VCaP (cell line): ENCODE data around the gene RAE1.

Experiments used
- H3K27ac ChIP-seq: fragments of 450-650 bp; 2 replicates; pipeline ENCODE4 v1.5.1; 2017
- TF ChIP-seq, protein P1 (sequence below): fragments of 450-650 bp; conservative IDR thresholded peaks from 2 replicates; pipeline ENCODE4 v1.5.1; 2017; ENCODE audit warnings: mild to moderate bottlenecking, moderate library complexity

RAE1 gene

DNA sequence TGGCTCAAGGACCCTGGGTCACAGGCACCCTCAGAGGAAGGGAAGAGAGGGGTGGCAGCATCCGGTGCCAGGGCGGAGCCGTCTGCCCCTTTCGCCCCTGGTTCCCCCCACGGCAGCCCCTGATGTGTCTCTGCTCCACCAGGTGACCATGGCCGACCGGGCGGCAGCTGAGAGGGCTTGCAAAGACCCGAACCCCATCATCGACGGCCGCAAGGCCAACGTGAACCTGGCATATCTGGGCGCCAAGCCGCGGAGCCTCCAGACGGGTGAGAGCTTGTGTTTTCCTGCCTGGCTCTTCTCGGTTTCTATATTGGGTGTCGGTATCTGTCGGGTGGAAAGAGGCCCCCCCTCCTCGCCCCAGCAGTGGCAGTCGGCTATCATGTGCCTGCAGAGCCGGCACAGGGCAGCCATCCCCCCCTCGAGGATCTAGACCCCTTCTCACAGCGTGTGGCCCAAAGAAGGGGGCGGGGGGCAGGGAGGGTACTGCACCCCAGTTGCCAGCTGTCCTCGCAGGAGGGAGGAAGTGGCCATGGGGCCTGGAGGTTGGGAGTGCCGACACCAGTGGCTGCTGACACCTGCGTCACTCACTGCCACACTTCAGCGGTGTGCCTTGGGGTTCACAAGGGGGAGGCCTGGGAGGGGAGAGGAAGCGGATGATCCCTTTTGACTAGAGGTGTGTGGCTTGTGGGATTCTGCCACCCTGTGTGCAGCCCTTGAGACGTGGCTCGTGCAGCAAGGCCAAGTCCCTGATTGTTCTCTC, 41.6 kb downstream of the RAE1 start:
- peak overlapping the region; percentile 82; the same call in 1 of the 2 replicates for H3K27ac ChIP-seq

GRCh38 chr20:57393321-57394120, 42.5 kb downstream of the RAE1 start:
- H3K27ac ChIP-seq, result no peak overlapping the region
- TF ChIP-seq, protein P1, sequence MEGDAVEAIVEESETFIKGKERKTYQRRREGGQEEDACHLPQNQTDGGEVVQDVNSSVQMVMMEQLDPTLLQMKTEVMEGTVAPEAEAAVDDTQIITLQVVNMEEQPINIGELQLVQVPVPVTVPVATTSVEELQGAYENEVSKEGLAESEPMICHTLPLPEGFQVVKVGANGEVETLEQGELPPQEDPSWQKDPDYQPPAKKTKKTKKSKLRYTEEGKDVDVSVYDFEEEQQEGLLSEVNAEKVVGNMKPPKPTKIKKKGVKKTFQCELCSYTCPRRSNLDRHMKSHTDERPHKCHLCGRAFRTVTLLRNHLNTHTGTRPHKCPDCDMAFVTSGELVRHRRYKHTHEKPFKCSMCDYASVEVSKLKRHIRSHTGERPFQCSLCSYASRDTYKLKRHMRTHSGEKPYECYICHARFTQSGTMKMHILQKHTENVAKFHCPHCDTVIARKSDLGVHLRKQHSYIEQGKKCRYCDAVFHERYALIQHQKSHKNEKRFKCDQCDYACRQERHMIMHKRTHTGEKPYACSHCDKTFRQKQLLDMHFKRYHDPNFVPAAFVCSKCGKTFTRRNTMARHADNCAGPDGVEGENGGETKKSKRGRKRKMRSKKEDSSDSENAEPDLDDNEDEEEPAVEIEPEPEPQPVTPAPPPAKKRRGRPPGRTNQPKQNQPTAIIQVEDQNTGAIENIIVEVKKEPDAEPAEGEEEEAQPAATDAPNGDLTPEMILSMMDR, result no peak

More for the DNA sequence above, 41.6 kb downstream of the RAE1 start:
- TF ChIP-seq, protein P1, result no peak

DNA sequence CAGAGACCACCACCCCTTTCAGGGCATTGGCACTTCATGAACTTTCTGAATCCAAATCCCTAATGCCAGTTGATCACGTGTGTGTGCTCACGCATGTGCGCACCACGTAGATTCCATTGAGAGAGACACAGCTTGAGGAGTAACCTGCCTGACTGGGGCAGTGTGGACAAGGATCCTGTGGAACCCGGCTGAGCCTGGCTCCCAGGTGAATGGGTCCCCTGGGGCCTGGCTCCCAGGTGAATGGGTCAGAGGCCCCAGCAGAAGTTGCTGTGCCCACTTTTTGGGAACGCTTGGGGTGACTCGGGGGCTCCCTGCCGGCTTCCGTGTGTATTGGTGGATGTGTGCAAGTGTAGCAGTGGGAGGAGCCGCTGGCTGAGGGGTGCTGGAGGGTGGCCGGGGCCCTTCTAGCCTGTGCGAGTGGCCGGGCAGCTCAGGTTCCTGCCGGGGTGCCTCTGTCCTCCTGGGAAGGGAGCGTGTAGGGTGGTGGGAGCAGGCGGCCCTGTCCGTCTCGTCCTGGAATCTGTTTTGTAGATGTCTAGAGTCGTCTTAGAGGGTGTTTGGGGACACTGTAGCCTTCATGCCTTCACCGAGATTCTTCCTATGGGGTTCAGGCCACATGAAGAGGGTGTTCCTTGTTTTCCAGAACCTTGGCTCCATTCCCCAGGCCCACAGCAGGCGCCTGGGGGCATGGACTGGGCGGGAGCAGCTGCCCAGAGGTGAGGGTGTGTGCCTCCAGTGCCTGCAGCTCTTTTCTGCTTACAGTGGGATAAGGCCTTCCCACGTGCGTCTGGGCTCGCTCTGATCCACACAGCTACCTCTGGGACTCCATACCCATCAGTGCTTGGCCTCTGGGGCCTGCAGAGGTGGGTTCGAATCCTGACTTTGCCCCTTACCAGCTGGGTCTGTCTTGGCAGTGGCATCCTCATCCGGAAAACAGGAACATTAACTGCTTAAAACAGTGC, 43.3 kb downstream of the RAE1 start:
- TF ChIP-seq, protein P1, result no peak
- no peak overlapping the region for H3K27ac ChIP-seq

DNA sequence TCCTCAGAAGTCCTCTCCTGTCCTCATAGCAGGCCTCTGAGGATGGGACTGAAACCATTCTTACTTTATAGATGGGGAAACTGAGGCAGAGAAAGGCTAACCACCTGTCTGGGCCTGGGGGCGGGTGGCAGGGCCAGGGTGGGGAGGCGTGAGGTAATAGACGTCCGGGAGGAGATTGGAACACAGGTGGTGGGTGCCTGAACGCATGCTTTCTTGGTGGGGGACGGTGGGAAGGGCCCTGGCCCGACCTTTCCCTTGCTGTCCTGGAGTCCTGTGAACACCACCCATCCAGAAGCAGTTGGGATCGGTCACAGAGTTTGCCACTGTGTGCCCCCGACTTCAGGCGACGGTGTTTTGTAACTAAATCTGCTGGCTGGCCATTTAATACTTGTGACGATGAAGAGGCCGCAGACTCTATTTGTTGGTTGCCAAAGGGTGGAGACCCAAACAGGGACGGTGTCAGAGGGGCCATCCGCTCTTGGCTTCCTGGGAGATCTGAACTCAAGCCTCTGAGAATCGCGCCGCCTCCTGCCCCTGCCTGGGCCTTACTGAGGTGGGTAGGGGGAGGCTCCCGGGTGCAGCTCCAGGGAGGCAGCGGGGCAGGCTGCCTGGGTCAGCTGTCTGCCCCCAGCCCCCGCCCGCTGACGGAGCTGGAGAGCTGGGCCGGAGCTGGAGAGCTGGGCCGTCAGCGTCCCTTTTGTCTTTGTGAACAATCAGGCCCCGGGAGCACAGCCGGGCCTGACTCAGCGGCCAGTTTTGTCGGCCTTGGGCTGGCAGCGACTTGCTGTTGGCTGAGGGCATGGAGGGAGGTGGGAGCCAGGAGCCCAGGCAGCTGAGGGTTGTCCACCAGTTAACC, 44.3 kb downstream of the RAE1 start:
- H3K27ac ChIP-seq, result no peak overlapping the region
- TF ChIP-seq, protein P1, result no peak

GRCh38 chr20:57396212-57396983, 45.3 kb downstream of the RAE1 start:
- TF ChIP-seq, protein P1, result no peak
- no peak overlapping the region for H3K27ac ChIP-seq
